SHP77 treated with DMSO at 0.1 percent for 48 hours (cell line): ENCODE data around the gene PAPPA.

ENCODE experiments used
- DNase-seq: peaks from one replicate; lab custom pipeline; 2025; lab: John Stamatoyannopoulos, UW

The PAPPA gene

DNA sequence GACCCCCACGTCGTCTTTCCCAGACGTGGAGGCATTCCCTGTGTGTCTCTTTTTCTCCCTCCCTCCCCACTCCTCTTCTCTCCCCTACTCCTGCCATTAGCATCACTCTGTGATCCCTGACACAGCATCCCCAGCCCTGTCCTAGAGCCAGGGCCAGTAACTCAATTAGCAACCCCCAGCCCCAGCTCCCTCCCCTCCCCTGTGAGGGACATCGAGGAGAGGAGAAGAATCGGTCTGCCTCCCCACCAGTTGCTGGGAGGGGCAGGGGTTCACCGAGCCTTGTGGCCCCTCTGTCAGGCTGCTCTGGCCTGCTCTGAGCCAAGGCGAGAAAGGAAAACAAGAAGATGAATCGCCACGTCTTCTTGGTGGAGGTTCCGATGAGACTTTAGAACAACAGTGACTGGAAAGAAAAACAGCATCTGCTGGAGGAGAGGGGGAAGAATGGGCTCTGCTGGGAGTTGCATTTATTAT is 123.1 kb downstream of the PAPPA start:
- no peak for DNase-seq

DNA sequence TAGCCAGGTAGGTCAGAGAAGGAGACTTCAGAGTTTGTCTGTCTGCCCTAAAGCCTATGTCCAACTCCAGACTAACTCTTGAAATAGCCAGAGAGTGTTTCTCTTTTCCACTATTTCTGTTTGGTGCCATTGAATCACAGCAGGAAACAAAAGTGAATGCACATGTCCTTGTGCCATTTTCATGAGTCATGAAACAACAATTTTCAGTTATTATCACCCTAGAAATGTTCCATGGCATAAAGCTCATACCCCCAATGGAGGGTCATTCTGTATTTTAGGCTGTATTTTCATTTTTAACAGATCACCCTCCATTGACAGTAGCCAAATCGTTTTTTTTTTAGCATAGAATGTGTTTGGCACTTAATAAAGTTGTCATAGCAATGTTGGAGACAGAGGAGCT is 124.7 kb downstream of the PAPPA start:
- DNase-seq, result no peak

DNA sequence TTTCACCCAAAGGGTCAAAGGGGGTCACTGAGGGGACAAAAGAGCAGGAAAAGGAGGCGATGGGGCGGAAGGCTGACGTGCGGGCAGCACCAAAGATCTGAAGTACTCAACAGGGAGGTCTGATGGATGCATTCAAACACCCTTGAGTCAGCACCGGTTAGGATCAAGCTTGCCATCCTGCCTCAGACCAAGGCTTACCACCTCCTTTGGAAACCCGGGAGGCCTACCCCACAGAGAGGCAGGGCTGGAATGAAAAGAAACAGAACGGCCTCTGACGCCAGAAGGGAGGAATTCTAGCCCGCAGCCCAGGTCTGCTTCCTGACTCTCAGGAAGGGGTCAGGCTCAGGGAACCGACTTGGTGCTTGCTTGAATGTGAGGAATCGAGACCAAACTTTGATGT is 125.6 kb downstream of the PAPPA start:
- DNase-seq, result no peak

DNA sequence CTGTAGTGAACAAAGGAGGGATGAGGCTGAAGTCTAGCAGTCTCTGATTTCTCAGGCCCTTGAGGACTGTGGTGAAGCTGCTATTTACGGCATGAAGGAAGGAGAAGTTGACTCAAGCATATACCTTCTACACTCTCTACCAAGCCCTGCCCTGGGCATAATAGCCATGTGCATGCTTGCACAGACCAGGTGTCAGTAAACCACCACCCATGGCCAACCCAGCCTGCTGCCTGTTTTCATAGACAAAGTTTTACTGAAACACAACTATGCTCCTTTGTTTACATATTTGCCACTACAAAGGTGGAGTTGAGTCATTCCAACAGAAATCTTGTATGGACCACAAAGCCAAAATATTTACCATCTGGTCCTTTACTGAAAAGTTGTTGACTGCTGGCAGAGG is 126.9 kb downstream of the PAPPA start:
- no peak for DNase-seq

DNA sequence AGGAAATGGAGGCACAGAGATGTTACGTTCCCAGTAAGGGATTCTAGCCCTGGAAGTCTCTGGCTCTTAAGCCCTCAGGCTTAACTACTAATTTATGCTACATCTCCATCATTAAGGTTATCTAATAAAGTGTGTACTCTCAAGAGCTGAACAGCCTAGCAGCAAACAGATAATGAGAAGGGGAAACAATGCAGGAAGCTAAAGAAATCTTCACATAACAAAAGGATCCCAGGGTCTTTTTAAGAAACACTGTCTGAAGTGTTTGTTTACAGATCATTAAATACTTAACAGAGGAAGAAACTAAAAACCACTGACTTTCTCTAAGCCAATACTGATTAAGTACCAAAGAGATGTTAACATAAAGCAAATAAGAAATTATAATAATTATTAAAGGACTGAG is 129.0 kb downstream of the PAPPA start:
- no peak for DNase-seq

DNA sequence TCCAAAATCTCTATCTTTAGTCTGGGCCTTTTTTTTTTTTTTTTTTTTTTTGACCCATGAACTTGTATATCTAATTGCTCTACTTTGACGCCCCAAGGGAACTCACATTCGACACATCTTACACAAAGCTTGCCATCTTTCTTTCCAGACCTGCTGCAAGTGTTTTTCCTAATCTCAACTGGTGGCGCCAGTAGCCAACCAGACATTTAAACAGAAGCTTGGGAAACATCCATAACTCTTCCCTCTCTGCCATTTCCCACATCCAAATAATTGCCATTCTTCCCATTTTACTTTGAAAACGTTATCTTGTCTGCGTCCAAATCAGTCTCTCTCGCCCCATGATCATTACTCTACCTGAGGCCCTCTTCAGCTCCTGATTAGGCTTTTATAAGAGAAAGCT is 130.9 kb downstream of the PAPPA start:
- no peak for DNase-seq

DNA sequence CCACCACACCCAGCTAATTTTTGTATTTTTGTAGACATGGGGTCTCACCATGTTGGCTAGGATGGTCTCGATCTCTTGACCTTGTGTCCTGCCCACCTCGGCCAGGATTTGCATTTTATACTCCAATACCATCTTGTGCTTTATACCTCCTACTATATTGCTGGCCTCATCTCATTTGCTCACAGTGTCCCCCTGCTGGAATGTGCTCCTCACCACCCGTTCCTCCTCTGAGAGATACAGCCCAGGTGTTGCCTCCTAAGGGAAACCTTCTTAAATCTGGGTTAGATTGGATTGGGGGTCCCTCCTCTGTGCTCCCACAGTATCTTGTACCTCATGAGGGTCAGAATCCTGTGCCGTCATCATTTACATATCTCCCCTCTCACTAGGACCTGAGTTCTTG is 131.7 kb downstream of the PAPPA start:
- no peak for DNase-seq

DNA sequence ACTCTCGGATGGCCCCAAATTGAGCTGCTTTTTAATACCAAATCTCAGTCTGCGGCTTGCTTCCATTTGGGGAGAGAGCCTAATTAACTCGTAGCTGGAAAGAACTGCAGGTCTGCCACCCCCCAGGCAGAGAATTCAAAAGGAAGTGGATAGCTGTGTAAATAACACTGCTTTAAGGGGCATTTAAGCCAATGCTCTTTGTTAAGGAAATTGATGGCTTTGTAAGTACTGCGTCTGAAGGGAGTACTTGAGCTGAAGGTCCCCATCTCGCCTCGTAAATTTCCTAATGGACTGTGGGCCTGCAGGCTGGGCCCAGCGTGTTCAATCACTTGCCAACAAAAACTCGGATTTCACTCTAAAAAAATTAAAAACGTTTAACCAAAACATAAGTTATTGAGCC is 132.7 kb downstream of the PAPPA start:
- no peak for DNase-seq

DNA sequence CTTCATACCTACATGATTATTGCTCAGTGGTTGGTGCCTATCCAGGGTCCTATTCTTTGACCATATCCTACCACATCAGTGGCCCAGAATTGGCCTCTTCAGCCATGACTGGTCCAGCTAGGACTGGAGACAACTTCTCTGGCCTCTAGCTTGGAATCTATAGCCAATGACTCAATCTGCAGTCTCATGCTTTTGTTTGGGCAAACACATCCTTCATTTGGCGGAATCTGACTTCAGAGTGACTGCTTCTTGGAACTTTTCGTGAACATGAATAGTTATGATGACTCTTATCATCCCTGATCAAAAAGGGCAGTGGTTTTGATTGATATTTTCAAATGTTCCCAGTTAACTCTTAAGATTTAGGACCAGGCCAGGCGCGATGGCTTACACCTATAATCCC is 134.1 kb downstream of the PAPPA start:
- no peak for DNase-seq

DNA sequence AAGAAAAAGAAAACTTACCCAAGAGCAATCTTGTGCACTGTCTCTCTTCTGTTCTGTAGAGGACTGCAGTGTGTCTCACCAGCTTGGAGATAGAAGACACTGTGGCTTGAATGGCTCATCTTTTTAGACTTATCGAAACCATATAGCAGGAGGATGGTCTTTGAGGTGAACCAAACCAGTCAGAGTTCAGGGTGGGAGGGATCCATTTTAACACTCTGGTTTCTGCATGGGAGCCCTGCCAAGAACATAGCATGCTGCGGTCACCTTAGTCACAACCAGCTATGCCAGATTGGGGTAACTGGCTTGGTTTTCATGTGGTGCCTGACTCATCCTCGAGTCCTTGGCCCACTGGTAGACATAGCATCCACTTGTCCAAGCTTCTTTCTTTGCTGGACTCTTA is 135.1 kb downstream of the PAPPA start:
- no peak for DNase-seq

DNA sequence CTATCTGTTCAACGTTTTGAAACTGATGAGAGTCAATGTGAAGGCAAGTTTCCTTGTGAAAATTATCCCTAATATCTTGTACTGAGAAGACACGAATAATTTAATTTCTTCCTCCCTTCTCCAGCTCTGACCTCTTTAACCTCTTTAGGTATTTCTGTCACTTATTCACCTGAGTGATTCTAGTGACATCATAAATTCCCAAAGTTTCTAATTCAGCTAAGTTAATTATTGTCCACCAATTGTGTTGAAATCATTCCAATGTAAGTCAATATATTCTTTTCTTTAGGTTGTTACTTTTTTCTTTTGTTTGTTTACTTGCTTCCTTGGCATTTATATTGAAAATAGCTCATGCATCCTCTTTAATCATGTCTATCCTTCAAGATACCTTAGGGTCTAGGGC is 143.8 kb downstream of the PAPPA start:
- no peak for DNase-seq

DNA sequence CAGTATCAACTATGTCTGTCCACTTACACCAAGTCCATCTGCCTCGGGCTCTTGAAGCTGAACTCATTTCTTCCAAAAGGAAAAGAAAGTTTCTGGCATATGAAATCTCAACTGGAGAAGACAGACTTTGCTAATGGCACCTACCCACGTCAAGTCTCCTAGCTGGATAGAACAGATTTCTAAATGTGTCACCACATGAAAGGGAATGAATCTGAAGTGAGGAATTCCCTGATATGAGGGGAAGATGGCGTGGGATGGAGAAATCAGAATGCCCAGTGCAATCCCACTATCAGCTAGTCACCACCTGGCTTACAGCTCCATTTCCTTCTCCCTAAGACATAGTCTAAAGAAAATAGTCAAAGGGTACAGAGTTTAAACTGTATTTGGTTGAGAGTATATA is 144.7 kb downstream of the PAPPA start:
- DNase-seq, result no peak

DNA sequence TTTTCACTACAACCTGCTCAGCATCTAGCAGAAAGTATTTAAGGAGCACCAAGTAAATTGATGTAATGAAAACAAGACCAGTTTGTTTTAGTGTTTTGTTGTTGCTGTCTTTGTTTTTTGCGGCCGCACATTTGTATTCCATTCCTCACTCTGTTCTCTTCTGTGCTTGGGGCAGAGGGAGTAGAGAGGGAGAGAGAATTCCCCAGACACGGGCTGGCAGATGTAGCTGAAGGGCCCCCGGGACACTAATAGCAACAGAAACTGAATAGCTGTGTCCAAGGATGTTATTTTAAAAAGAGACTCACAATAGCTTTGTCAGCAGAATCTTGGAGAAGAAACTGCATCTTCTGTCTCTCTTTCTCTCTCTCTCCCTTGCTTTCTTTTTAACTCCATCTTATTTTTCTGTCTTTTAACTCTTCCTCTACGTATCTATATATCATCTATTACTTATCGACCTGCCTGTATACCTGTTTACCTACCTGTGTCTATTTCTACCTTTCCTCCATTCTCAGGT is 145.3 kb downstream of the PAPPA start:
- no peak for DNase-seq

DNA sequence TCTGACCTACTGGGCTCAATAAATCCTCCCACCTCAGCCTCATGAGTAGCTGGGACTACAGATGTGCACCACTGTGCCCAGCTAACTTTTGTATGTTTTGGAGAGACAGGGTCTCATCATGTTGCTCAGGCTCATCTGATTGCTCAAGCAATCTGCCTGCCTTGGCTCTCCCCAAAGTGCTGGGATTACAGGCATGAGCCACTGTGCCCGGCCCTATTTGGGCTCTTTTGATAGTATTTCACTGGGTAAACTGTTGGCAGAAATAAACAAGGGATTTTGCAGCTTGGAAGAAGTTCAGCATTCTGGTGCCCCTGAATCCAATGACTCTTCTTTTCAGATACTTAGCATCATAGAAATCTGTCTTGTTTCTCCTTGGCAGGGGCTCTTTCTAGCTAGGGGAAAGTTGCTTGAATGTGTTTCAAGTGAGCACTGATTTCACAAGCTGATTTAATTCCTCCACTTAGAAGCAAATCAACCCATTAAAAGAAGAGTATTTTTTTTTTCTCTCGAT is 146.8 kb downstream of the PAPPA start:
- no peak for DNase-seq

DNA sequence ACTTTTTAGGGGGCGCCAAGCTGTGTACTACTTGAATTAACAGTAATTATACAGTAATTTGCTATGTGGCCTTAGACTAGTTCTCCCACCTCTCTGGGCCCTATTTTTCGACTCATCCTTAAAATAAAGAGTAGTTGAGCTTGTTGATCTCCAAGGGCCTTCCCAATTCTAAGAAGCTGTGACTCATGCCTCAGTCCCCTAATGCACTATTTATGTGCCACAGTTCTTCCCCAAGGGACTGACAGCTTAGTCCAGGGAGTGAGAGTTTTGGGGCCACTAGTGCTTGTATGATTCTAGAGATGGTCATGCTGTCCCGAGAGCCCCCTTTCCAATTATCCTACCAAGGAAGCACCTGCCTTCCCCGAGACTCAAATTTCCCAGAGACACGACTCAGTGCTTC is 149.7 kb downstream of the PAPPA start:
- DNase-seq, result no peak

DNA sequence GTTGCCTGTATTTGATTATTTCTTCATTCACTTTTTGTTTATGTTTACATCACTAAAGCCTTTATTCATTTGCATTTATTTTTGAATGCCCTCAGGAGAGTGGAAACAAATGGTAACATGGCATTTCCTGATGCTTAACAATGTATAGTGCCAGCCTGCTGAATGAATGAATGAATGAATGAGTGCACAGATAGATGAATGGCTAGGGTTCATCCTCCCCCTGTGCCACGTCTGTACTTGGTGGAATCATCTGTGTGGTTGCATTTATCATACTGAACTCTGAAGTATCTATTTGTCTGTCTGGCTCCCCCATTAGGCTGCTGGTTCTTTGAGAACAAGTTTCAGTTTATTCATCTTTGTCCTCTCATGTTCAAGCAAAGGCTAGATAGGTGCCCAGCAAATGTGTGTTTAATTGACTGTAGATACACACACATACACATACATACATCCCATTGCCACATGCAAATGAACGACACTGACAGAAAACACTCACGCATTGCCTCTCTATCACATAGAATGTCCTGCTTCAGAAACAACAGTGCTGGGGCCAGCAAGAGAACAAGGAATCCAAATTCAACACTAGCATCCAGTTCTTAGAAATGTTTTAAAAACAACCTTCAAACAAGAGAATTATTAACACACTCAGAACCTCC is 150.4 kb downstream of the PAPPA start:
- no peak for DNase-seq

DNA sequence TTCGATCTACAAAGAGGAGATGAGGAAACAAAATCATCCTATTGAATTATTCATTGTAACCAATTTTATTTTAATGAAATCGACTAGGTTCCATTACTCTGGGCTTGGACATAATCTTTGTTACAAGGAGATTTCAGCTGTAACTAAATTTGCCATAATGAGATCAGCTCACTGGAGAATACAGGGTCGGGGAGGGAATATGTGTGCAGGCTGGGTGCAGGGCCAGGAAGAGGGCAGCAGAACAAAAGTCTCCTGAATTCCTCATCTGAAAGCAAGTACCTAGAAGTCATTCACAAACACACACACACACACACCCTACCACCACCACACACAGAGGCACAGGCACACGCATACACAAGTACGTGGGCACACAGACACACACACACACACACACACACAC is 151.2 kb downstream of the PAPPA start:
- DNase-seq, result no peak

DNA sequence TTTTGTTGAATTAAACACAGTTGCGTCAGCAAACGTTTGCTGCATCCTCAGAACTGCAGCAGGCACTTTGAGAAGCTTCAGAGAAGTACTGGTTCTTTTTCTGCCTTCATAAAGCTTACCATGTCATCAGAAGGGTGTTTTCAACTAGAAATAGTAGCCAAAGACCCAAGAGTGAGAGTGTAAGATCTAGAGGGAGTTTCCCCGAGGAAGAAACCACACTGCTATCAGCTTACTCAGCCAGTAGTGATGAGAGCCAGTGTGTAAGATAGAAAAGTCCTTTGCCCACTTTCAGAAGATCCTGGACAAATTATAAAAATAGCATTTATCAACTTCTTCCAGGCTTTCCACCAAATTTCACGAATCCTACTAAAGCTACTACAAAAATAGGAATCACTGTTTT is 154.5 kb downstream of the PAPPA start:
- DNase-seq, result no peak

DNA sequence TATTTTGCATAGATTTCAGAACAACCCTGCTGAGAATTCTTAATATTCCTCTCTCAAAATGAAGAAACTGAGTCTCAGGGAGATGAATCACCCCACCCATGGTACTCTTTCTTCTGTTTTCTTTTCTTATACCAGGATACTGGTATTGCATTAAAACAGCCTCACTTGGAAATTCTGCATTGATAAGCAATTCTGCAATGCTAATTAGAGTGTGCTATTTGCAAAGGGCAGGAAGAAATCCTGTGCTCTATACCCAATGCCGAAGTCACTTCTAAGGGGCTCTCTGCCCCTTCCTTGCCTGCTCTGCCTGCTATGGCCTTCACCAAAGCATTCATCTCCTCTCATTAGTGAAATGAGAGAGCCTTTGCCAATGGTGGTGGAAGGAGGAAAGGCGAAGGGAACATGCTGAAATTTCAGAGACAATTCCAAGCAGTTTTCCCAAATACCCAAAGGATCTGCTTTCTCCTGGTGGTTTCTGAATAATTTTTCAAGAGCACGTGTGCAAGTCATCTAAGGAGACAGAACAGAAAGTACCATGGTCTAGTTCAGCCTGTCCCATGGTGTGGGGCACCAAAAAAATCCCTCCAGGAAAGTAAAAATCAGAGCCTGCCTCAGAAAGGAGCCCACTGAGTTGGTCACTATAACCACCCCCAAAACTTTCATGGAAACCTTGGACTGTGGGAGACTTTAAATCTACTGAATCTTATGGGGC is 156.5 kb downstream of the PAPPA start:
- no peak for DNase-seq

DNA sequence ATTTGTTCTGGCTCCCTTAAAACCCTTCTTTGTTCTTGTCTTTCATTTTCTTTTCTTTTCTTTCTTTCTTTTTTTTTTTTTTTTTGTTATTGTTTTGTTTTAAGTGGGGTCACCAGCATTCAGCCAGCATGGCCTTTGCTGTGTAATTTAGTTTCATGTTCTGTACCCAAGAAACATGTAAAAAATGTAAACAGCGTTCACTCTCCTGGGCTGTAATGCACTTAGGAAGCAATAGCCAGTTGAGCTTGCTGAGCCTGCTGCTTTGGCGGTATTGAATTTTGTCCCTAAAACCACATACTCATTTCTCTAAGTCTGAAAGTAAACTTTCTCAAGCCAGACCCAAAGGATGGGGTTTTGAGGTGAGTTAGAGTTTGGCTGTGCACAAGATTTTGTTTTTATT is 158.6 kb downstream of the PAPPA start:
- DNase-seq, result no peak

DNA sequence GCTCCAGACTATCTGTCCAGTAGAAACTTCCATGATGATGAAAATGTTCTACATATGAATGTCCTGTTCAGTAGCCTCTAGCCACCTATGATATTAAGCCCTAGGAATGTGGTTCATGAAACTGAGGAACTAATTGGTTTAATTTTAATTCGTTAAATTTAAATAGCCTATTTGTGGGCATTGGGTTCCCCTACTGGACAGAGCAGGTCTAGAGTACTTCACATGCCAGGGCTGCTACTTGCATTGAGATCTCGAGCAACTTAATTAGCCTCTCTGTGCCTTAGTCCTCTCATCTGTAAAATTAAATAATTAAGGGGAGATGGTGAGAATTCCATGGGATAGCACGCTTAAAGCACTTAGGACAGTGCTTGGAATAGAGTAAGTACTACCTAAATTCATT is 160.0 kb downstream of the PAPPA start:
- DNase-seq, result no peak

DNA sequence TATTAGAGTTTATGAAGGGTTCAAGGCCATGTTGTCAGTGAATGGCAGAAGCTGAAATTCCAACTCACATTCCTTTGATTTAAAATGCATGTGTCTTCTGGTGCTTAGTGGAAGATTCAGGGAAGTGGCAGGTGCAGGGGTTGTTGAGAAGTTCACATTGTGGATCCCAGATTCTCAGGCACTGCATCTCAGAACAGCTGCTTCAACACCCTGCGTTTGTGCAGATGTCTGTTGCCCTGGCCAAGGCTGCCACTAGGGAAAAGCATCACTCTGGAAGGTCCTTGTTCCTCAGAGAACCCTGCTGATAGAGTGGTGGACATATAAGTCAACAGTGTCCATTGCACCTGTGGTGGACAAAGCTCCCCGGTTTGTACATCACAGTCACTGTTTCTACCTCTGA is 162.7 kb downstream of the PAPPA start:
- DNase-seq, result no peak

DNA sequence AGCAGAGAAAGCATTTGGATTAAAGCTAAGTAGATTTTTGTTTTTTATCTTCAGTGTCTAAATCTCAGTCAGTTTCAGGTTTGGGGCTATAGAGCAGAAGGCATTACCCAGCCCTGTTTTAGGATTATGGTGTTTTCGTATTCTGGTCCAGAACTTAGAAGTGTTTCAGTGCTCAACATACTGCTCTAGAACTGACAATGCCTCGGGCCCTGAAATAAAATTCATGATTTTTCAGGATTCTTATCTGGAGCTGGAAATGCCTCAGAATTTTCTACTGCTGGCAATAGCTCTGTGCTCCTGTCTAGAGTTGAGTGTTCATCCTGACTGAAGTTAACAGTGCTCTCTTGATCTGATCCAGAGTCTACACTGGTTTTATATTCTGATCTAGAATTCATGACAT is 163.9 kb downstream of the PAPPA start:
- no peak for DNase-seq
